ENCODE measurements around the gene MSANTD3.

The MSANTD3 gene

GRCh38 chr9:100466829-100467221, 39.9 kb downstream of the MSANTD3 start:
- H3K9me3 Mint-ChIP-seq: no peaks in the 10 kb centered on the region
- no peak for DNase-seq
- no peak overlapping the region for H3K4me3 Mint-ChIP-seq
- no peaks in the 10 kb centered on the region for H3K36me3 Mint-ChIP-seq (ENCODE audit: low read depth)
- no peaks in the 10 kb centered on the region for H3K4me1 Mint-ChIP-seq
- H3K27me3 Mint-ChIP-seq: peaks cover 11% of the 10 kb centered on the region
- H3K27ac Mint-ChIP-seq: no peak overlapping the region
- no peak for ATAC-seq

DNA sequence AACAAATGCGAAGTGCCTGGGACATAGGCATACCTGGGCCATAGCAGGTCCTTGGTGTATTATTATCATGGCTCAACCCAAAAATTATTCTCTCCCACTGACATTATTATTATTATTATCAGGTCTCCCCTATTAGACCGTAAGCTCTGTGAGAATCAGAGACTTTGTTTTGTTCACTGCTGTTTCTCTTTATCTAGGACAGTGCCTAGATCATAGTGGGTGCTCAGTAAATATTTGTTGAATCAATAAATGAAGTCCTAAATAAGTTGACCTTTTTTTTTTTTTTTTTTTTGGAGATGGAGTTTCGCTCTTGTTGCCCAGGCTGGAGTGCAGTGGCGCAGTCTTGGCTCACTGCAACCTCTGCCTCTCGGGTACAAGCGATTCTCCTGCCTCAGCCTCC, 41.1 kb downstream of the MSANTD3 start:
- H3K4me1 Mint-ChIP-seq: no peaks in the 10 kb centered on the region
- no peak for ATAC-seq
- H3K27ac Mint-ChIP-seq: no peak overlapping the region
- H3K9me3 Mint-ChIP-seq: no peaks in the 10 kb centered on the region
- no peak overlapping the region for H3K4me3 Mint-ChIP-seq
- DNase-seq: no peak
- H3K36me3 Mint-ChIP-seq (ENCODE audit: low read depth): no peaks in the 10 kb centered on the region
- peaks cover 18% of the 10 kb centered on the region for H3K27me3 Mint-ChIP-seq

DNA sequence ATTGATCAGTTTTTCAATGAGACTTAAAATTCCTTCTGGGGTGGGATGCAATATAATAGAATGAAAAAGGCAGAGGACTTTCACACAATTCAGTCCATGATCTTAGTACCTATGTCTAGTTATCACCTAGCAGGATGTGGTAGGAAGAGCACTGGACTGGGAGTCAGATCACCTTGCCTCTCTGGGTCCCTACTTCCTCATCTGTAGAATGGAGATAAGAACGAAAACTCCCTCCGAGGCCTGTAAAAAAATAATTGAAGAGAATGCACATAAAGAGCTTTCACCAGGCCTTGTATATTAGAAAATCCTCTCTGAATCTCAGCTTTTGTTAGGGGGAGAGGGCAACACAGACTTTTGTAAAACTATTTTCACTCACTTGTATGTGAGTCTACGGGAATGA, 45.3 kb downstream of the MSANTD3 start:
- DNase-seq (no peak), ATAC-seq (no peak)
- Mint-ChIP-seq H3K27ac (no peak overlapping the region), H3K27me3 (peaks cover 27% of the 10 kb centered on the region), H3K9me3 (no peaks in the 10 kb centered on the region), H3K36me3 (ENCODE audit: low read depth) (no peaks in the 10 kb centered on the region), H3K4me1 (peaks cover 5% of the 10 kb centered on the region), H3K4me3 (peak overlapping the region; percentile 13)

GRCh38 chr9:100472788-100473275, 45.9 kb downstream of the MSANTD3 start, which contains the start of gene TMEFF1:
TMEFF1 (plus strand) TSS chr9:100473149; CDS start chr9:100473545, 396 bp downstream.
- H3K9me3 Mint-ChIP-seq: no peaks in the 10 kb centered on the region
- no peaks in the 10 kb centered on the region for H3K36me3 Mint-ChIP-seq (ENCODE audit: low read depth)
- no peak within 1 kb of the TSS for H3K27ac Mint-ChIP-seq
- peak within 1 kb of the TSS; percentile 62 for H3K4me3 Mint-ChIP-seq
- peaks cover 27% of the 10 kb centered on the region for H3K27me3 Mint-ChIP-seq
- peak; percentile 78 for ATAC-seq
- H3K4me1 Mint-ChIP-seq: peaks cover 5% of the 10 kb centered on the region
- DNase-seq: peak; percentile 60

GRCh38 chr9:100473276-100474081, 46.5 kb downstream of the MSANTD3 start:
- DNase-seq: peak; percentile 37
- Mint-ChIP-seq H3K27me3 (peaks cover 27% of the 10 kb centered on the region), H3K4me1 (peaks cover 5% of the 10 kb centered on the region), H3K27ac (no peak overlapping the region), H3K9me3 (no peaks in the 10 kb centered on the region), H3K36me3 (ENCODE audit: low read depth) (no peaks in the 10 kb centered on the region), H3K4me3 (peak overlapping the region; percentile 62)
- ATAC-seq: peak; percentile 77

DNA sequence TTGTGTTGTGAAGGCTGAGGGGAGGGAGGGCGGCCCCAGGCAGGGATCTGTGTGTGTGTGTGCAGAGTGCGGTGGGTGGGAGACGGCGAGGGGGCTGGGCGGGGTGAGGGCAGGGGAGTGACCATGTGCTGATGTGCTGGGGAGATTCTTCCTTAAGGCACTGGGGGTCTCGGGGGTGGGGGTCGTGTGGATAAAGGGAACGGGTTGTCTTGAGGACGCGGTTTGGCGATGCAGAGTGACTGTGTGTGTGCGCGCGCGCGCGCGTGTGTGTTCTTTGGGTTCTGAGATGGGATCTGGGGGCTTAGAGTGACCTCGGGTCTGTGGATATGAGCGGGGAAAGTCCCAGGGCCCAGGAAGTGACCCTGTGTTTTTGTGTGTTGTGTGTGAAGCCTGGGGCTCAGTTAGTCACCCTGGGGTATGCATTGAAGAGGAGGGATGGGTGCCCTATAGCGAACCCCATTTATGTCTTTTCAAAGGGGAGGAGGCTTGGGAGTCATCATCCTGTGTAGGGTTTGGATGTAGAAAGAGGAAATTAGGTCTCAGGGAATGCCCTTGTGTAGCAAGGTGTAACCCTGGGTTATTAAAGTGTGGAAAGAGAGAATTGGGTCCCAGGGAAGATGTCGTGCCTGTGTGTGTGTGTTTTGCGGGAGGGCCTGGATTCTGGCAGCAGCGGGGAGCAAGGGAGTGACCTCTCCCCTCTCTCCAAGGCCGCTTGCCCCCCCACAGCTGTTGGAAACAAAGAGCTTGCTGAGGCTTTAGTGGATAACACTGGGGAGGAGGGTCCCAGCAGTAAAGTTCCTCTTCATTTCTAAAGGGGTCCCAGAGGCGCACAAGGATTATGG, 47.4 kb downstream of the MSANTD3 start:
- Mint-ChIP-seq H3K4me3 (peak overlapping the region; percentile 62), H3K9me3 (no peaks in the 10 kb centered on the region), H3K36me3 (ENCODE audit: low read depth) (no peaks in the 10 kb centered on the region), H3K4me1 (peaks cover 5% of the 10 kb centered on the region), H3K27ac (no peak overlapping the region), H3K27me3 (peaks cover 27% of the 10 kb centered on the region)
- DNase-seq (peak; percentile 6), ATAC-seq (no peak)

DNA sequence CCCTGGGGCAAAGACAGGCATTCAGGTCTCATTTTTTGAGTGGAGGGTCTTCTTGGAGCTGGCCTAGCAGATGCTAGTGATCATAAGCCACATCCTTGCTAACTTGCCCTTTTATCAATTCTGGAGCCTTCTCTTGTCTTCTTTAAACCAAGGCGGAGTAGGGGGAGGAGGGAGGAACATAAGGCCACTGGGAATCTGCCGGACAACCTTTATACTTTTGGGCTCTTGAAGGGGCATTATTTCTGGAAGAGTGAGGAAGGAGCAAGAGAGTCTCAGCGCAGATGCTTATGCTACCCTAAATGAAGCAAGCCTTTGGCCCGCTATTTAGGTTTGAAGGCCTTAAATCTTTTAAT, 48.0 kb downstream of the MSANTD3 start:
- Mint-ChIP-seq H3K36me3 (ENCODE audit: low read depth) (no peaks in the 10 kb centered on the region), H3K27ac (no peak overlapping the region), H3K4me1 (peaks cover 5% of the 10 kb centered on the region), H3K27me3 (peaks cover 27% of the 10 kb centered on the region), H3K4me3 (no peak overlapping the region), H3K9me3 (no peaks in the 10 kb centered on the region)
- ATAC-seq: no peak
- DNase-seq: no peak

DNA sequence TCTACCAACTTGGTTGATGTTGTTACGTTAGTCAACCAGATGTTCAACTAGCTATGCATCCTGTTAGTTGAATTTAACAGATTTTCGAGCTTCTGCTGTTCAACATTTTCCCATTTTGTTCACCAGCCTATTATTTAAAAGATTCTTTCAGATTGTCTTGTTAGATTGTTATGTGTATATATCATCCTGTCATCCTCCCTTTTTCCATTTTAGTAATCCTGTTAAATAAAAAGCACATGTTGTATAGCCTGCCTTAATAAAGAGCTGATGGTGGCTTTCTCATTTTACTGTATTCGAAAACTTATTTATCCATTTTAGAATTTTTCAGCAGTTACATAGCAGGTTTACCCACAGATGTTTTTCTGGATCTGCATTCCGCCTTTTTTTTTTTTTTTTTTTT, 50.3 kb downstream of the MSANTD3 start:
- peaks cover 5% of the 10 kb centered on the region for H3K4me1 Mint-ChIP-seq

GRCh38 chr9:100478192-100478591, 51.2 kb downstream of the MSANTD3 start:
- Mint-ChIP-seq H3K27me3 (peaks cover 23% of the 10 kb centered on the region), H3K4me3 (no peak overlapping the region), H3K36me3 (ENCODE audit: low read depth) (no peaks in the 10 kb centered on the region), H3K9me3 (no peaks in the 10 kb centered on the region), H3K4me1 (peaks cover 5% of the 10 kb centered on the region), H3K27ac (no peak overlapping the region)
- no peak for DNase-seq
- no peak for ATAC-seq

More for the DNA sequence above, 50.3 kb downstream of the MSANTD3 start:
- H3K4me3 Mint-ChIP-seq: no peak overlapping the region
- H3K9me3 Mint-ChIP-seq: no peaks in the 10 kb centered on the region
- ATAC-seq (no peak), DNase-seq (no peak)
- H3K27ac Mint-ChIP-seq: no peak overlapping the region
- no peaks in the 10 kb centered on the region for H3K36me3 Mint-ChIP-seq (ENCODE audit: low read depth)
- peaks cover 21% of the 10 kb centered on the region for H3K27me3 Mint-ChIP-seq

- Mint-ChIP-seq H3K27me3 (peaks cover 14% of the 10 kb centered on the region), H3K4me3 (no peak overlapping the region), H3K4me1 (no peaks in the 10 kb centered on the region), H3K27ac (no peak overlapping the region), H3K36me3 (ENCODE audit: low read depth) (no peaks in the 10 kb centered on the region), H3K9me3 (no peaks in the 10 kb centered on the region)
- DNase-seq (no peak), ATAC-seq (no peak)
Observed at GRCh38 chr9:100479820-100480219, 52.9 kb downstream of the MSANTD3 start.

DNA sequence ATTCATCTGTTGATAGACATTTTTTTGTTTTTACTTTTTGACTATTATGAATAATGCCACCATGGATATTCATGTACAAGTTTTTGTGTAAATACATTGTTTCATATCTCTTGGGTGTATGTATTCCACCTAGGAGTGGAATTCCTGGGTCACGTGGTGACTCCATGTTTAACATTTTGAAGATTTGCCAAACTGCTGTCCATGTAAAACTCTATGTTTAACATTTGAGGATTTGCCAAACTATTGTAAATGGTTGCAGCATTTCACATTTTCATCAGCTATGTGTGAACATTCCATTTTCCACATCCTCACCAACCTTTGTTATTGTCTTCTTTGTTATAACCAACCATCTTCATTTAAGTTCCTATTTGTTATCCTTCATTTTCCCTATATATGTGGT, 58.3 kb downstream of the MSANTD3 start:
- Mint-ChIP-seq H3K27me3 (peaks cover 8% of the 10 kb centered on the region), H3K4me1 (no peaks in the 10 kb centered on the region), H3K9me3 (no peaks in the 10 kb centered on the region), H3K27ac (no peak overlapping the region), H3K36me3 (ENCODE audit: low read depth) (no peaks in the 10 kb centered on the region), H3K4me3 (no peak overlapping the region)
- ATAC-seq: no peak
- DNase-seq: no peak

- DNase-seq (no peak), ATAC-seq (no peak)
- H3K36me3 Mint-ChIP-seq (ENCODE audit: low read depth): no peaks in the 10 kb centered on the region
- no peaks in the 10 kb centered on the region for H3K4me1 Mint-ChIP-seq
- H3K27me3 Mint-ChIP-seq: peaks cover 6% of the 10 kb centered on the region
- no peak overlapping the region for H3K4me3 Mint-ChIP-seq
- no peak overlapping the region for H3K27ac Mint-ChIP-seq
- H3K9me3 Mint-ChIP-seq: no peaks in the 10 kb centered on the region
Observed at GRCh38 chr9:100486479-100487176, 59.7 kb downstream of the MSANTD3 start.

- Mint-ChIP-seq H3K36me3 (ENCODE audit: low read depth) (no peaks in the 10 kb centered on the region), H3K27me3 (peaks cover 1% of the 10 kb centered on the region), H3K27ac (no peak overlapping the region), H3K4me1 (no peaks in the 10 kb centered on the region), H3K4me3 (no peak overlapping the region), H3K9me3 (no peaks in the 10 kb centered on the region)
- ATAC-seq (no peak), DNase-seq (no peak)
Observed at GRCh38 chr9:100488177-100488576, 61.2 kb downstream of the MSANTD3 start.

- Mint-ChIP-seq H3K36me3 (ENCODE audit: low read depth) (no peaks in the 10 kb centered on the region), H3K27me3 (peaks cover 1% of the 10 kb centered on the region), H3K9me3 (no peaks in the 10 kb centered on the region), H3K4me1 (no peaks in the 10 kb centered on the region), H3K4me3 (no peak overlapping the region), H3K27ac (no peak overlapping the region)
- DNase-seq (no peak), ATAC-seq (no peak)
Observed at GRCh38 chr9:100489836-100490235, 62.9 kb downstream of the MSANTD3 start.

All from activated naive CD8-positive, alpha-beta T cell treated with anti-CD3 and anti-CD28 coated beads, Interleukin-2, amount 50 U/mL, for 24 hours (primary cell).